RWPE1 (cell line): ENCODE data around the gene TCEA2.

Source experiments
- CTCF ChIA-PET: fragments of 350-600 bp; sonication (Branson Sonifier 250); formaldehyde crosslinking; extraction: SDS; loops from one replicate; lab custom pipeline; 2021; lab: Yijun Ruan, JAX
- POLR2A ChIA-PET: fragments of 400-600 bp; formaldehyde crosslinking; extraction: SDS; loops from one replicate; lab custom pipeline; 2020; ENCODE audit warnings: antibody characterized with exemption; ENCODE audit not compliant: low non-redundant PET; lab: Yijun Ruan, JAX
- DNase-seq: peaks from one replicate; pipeline ENCODE4 v3.0.0; 2012; ENCODE audit warnings: low spot score
- H3K27ac ChIP-seq: fragments of 450-650 bp; 2 replicates; pipeline ENCODE4 v1.5.1; 2017
- CTCF ChIP-seq: fragments of 450-650 bp; conservative IDR thresholded peaks from 2 replicates; pipeline ENCODE4 v1.5.1; 2017; ENCODE audit warnings: low read depth, mild to moderate bottlenecking

TCEA2 gene

GRCh38 chr20:64101731-64102621, 39.0 kb downstream of the TCEA2 start:
- CTCF ChIA-PET = interaction anchor here (0.5 to 1.6 kb wide), 11 partner anchors 10 to 63 kb away, joined by 3 to 11 read pairs (median 4); partner anchors contain the start of gene LKAAEAR1
- DNase-seq = peak; percentile 73
- peak; percentile 73 for TF ChIP-seq CTCF
- POLR2A ChIA-PET = no interaction called here
- H3K27ac ChIP-seq = no peak overlapping the region

GRCh38 chr20:64102647-64103354, 39.8 kb downstream of the TCEA2 start:
- DNase-seq = no peak
- ChIA-PET POLR2A (no interaction called here), CTCF (interaction anchor here (0.5 to 1.6 kb wide), 3 partner anchors 12 to 33 kb away, joined by 3 to 11 read pairs (median 3); no protein-coding TSS in a partner anchor)
- H3K27ac ChIP-seq = no peak overlapping the region
- no peak for TF ChIP-seq CTCF

- no peak for DNase-seq
- no peak for TF ChIP-seq CTCF
- ChIA-PET POLR2A (no interaction called here), CTCF (interaction anchor here (0.9 kb wide), 1 partner anchor 34 kb away, joined by 3 read pairs; no protein-coding TSS in a partner anchor)
- H3K27ac ChIP-seq = no peak overlapping the region
Observed at GRCh38 chr20:64103871-64104666, 41.1 kb downstream of the TCEA2 start.

- POLR2A ChIA-PET = no interaction called here
- CTCF ChIA-PET = no interaction called here
- DNase-seq = no peak
- no peak overlapping the region for H3K27ac ChIP-seq
- no peak for TF ChIP-seq CTCF
Observed at GRCh38 chr20:64104667-64105451, 41.9 kb downstream of the TCEA2 start.

- no peak for TF ChIP-seq CTCF
- no peak for DNase-seq
- H3K27ac ChIP-seq = no peak overlapping the region
- CTCF ChIA-PET = interaction anchor here (0.7 kb wide), 1 partner anchor 22 kb away, joined by 3 read pairs; no protein-coding TSS in a partner anchor
- POLR2A ChIA-PET = no interaction called here
Observed at GRCh38 chr20:64105846-64106434, 42.9 kb downstream of the TCEA2 start.
